Measurements from ENCODE around the gene PHLPP1. TPM values are rescaled to one million over a fixed set of nuclear protein-coding genes. Genes with fewer than 3 reads are reported as not detected.

The PHLPP1 gene
- total RNA-seq, 1 donor from 2014 or later = 47.3 TPM

DNA sequence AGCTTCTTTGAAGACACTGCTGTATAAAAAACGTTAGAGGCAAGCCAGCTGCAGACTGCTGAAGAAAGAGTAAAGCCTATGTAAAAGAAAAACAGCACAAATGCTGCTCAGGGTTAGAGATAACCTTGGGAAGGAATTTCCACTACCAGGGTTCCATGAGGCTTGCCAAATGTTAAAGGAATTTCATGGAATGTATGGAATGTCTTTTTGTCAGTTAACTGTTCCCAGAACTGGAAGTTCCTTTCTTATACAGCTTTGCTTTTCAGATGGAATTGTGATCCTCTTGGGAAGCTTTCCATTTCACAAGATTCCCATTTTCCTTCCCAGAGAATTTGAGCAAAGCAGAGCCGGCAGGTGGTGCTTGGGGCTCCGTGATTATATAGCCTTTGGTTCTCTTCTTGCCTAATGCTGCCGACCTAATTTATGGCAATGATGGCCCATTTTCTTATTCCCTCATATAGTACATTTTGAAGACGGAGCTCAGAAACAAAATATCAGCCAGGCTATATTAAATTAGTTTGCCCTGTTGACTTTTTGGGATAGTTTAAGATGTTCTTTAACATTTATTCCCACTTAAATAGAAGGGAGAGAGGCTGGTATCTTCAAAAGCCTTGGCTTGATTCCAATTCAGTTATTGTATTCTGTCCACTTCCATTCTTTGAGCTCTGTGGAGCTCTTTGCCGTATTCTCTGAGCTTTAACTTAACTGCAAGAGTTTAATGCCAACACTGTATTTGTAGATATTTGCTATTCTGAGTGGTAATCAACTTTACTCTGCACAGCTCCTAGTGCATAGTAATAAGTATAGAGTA lies 162.3 kb downstream of the PHLPP1 start:
- Mint-ChIP-seq H3K27me3 (ENCODE audit: unreplicated experiment) (peaks cover 1% of the 10 kb centered on the region), H3K27ac (ENCODE audit: unreplicated experiment) (peak overlapping the region; percentile 94), H3K4me1 (ENCODE audit: unreplicated experiment) (peaks cover 24% of the 10 kb centered on the region), H3K9me3 (ENCODE audit: unreplicated experiment) (no peaks in the 10 kb centered on the region), H3K36me3 (ENCODE audit: low read depth, unreplicated experiment) (peaks cover 4% of the 10 kb centered on the region), H3K4me3 (ENCODE audit: unreplicated experiment) (no peak overlapping the region)
- DNase-seq (ENCODE audit: low spot score) = no peak
- TF ChIP-seq, protein P1, sequence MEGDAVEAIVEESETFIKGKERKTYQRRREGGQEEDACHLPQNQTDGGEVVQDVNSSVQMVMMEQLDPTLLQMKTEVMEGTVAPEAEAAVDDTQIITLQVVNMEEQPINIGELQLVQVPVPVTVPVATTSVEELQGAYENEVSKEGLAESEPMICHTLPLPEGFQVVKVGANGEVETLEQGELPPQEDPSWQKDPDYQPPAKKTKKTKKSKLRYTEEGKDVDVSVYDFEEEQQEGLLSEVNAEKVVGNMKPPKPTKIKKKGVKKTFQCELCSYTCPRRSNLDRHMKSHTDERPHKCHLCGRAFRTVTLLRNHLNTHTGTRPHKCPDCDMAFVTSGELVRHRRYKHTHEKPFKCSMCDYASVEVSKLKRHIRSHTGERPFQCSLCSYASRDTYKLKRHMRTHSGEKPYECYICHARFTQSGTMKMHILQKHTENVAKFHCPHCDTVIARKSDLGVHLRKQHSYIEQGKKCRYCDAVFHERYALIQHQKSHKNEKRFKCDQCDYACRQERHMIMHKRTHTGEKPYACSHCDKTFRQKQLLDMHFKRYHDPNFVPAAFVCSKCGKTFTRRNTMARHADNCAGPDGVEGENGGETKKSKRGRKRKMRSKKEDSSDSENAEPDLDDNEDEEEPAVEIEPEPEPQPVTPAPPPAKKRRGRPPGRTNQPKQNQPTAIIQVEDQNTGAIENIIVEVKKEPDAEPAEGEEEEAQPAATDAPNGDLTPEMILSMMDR (IDR thresholded peaks at IDR 0.05; ENCODE audit: unreplicated experiment) = no peak

DNA sequence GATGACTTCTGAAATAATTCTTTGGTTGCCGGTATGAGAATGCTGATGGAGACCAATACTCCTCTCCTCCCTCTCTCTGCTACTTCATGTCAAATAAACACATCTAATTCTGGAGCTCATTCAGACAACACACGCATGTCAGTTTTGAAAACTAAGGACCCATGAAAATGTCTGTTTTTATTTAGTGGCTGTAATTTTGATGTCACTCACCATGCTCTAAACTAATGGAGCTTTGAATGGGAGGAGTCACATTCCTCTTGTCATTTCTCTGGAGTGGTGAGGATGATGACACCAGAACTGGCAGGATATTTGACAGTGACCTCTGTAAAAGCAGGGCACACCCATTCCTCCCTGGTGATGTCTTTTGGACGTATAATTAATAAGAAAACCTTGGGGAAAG lies 163.0 kb downstream of the PHLPP1 start:
- Mint-ChIP-seq H3K4me3 (ENCODE audit: unreplicated experiment) (no peak overlapping the region), H3K9me3 (ENCODE audit: unreplicated experiment) (no peaks in the 10 kb centered on the region), H3K27me3 (ENCODE audit: unreplicated experiment) (peaks cover 1% of the 10 kb centered on the region), H3K36me3 (ENCODE audit: low read depth, unreplicated experiment) (peaks cover 4% of the 10 kb centered on the region), H3K4me1 (ENCODE audit: unreplicated experiment) (peaks cover 24% of the 10 kb centered on the region), H3K27ac (ENCODE audit: unreplicated experiment) (peak overlapping the region; percentile 94)
- TF ChIP-seq, protein P1 (IDR thresholded peaks at IDR 0.05; ENCODE audit: unreplicated experiment) = no peak
- no peak for DNase-seq (ENCODE audit: low spot score)

DNA sequence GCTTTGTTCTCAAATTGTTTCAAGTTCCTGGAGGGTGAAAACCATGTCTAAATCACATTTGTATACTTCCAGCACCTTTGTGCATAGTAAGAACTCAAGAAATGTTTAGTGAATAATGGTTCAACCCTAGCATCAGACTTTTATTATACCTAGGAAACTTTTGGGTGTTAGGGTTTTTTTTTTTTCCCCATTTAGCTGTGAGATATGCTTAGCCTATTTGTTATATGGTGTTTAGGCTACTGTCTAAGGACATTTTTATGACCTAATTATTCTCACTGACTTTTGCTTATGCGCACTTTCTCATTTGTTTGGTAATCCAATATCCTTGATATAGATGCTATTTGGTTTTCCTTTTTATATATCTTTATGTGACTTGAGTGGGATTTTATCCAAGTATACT lies 164.7 kb downstream of the PHLPP1 start:
- H3K4me1 Mint-ChIP-seq (ENCODE audit: unreplicated experiment) = peaks cover 32% of the 10 kb centered on the region
- no peak overlapping the region for H3K27ac Mint-ChIP-seq (ENCODE audit: unreplicated experiment)
- H3K36me3 Mint-ChIP-seq (ENCODE audit: low read depth, unreplicated experiment) = no peaks in the 10 kb centered on the region
- TF ChIP-seq, protein P1 (IDR thresholded peaks at IDR 0.05; ENCODE audit: unreplicated experiment) = no peak
- DNase-seq (ENCODE audit: low spot score) = no peak
- peaks cover 1% of the 10 kb centered on the region for H3K27me3 Mint-ChIP-seq (ENCODE audit: unreplicated experiment)
- no peaks in the 10 kb centered on the region for H3K9me3 Mint-ChIP-seq (ENCODE audit: unreplicated experiment)
- no peak overlapping the region for H3K4me3 Mint-ChIP-seq (ENCODE audit: unreplicated experiment)

DNA sequence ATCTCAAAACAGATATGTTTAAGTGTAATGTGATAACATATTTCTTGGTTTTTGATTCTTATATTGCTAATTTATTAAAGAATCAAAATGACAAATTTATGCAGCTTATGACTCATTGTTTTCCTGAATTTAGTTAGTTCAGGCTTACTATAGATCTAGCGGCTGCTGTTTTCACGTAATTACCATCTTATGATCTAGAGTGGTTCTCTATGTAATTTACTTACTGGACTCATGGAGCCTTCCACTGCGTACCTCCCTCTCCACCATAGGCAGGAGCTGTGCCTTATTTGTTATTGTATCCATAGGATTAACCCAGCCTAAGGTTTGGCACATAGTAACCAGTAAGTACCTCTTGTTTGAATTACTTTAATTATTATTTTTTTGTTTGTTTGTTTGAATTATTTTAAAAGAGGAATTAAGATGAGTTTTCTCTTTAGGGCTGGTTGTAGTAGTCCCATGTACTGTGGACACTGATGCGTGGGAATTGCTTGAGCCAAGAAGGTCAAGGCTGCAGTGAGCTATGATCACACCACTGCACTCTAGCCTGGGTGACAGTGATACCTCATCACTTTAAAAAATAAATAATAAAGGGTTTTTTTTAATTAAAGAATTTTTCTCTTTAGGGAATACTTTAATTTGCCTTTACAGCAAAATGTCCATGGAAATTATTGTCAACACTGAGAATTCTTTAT lies 165.5 kb downstream of the PHLPP1 start:
- H3K27me3 Mint-ChIP-seq (ENCODE audit: unreplicated experiment) = peaks cover 1% of the 10 kb centered on the region
- H3K36me3 Mint-ChIP-seq (ENCODE audit: low read depth, unreplicated experiment) = no peaks in the 10 kb centered on the region
- TF ChIP-seq, protein P1 (IDR thresholded peaks at IDR 0.05; ENCODE audit: unreplicated experiment) = no peak
- no peak overlapping the region for H3K27ac Mint-ChIP-seq (ENCODE audit: unreplicated experiment)
- DNase-seq (ENCODE audit: low spot score) = no peak
- no peak overlapping the region for H3K4me3 Mint-ChIP-seq (ENCODE audit: unreplicated experiment)
- H3K9me3 Mint-ChIP-seq (ENCODE audit: unreplicated experiment) = no peaks in the 10 kb centered on the region
- peaks cover 36% of the 10 kb centered on the region for H3K4me1 Mint-ChIP-seq (ENCODE audit: unreplicated experiment)

DNA sequence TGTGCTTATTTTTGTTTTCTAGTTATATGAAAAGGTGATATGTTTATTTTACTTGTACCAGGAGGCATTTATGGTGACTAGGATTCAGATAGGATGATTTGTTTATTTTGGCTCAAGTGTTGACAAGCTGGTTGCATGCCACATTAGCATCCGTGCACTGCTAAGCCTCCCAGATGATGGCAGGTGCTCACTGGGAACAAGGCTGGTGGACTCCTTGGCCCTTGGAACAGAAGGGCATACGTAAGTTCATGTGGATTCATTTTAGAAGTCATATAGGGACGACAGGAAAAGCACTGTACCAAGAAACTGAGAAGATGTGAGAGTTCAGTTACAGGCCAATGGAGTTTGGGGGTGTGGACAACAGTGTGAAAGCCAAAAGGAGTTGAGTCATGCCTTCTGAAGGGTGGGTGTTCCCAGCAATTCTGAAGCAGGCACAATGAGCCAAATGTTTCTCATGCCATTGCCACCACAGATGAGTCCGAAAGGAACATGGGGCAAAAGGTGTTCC lies 166.2 kb downstream of the PHLPP1 start:
- no peak for DNase-seq (ENCODE audit: low spot score)

More for the DNA sequence above, 166.2 kb downstream of the PHLPP1 start:
- Mint-ChIP-seq H3K36me3 (ENCODE audit: low read depth, unreplicated experiment) (no peaks in the 10 kb centered on the region), H3K27me3 (ENCODE audit: unreplicated experiment) (peaks cover 1% of the 10 kb centered on the region), H3K27ac (ENCODE audit: unreplicated experiment) (no peak overlapping the region), H3K4me3 (ENCODE audit: unreplicated experiment) (no peak overlapping the region), H3K9me3 (ENCODE audit: unreplicated experiment) (no peaks in the 10 kb centered on the region), H3K4me1 (ENCODE audit: unreplicated experiment) (peaks cover 36% of the 10 kb centered on the region)
- TF ChIP-seq, protein P1 (IDR thresholded peaks at IDR 0.05; ENCODE audit: unreplicated experiment) = no peak

Data from endothelial cell (in vitro differentiated cells).